Epithelial cell of esophagus (primary cell): ENCODE measurements around the gene NHSL2.

Experiments used
- DNase-seq: peaks from one replicate; pipeline ENCODE4 v3.0.0; 2010; ENCODE audit warnings: low read depth
- H3K4me3 ChIP-seq: 2 replicates; pipeline ENCODE4 v1.5.1; 2011; ENCODE audit warnings: mild to moderate bottlenecking, low read length, control low read depth
- TF ChIP-seq, protein P1 (sequence below): IDR thresholded peaks from 2 replicates; pipeline ENCODE4 v1.5.1; 2011; ENCODE audit warnings: low read depth, mild to moderate bottlenecking, low read length, control low read depth, inconsistent platforms; ENCODE audit not compliant: insufficient read depth; ENCODE audit errors: missing control alignments

NHSL2 gene

DNA sequence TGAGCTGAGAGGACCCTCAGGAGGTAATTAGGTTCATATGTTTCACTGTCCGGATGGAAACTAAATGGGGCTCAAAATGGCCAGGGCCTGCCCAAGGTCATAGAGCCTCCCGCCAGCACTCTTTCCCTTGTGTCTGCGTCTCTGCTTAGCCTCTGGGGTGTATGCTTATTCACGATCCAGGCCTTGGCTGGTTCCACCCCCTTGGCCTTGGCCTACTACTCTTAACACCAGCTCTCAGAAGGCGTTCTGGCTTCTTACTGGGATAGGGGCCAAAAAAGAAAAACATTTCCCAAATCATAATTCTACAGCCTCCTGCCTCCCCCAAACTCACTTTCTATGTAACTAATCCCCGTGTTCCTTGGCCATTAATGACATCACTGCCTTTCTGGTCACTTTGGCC is 152.3 kb downstream of the NHSL2 start:
- H3K4me3 ChIP-seq, result no peak overlapping the region
- TF ChIP-seq, protein P1, sequence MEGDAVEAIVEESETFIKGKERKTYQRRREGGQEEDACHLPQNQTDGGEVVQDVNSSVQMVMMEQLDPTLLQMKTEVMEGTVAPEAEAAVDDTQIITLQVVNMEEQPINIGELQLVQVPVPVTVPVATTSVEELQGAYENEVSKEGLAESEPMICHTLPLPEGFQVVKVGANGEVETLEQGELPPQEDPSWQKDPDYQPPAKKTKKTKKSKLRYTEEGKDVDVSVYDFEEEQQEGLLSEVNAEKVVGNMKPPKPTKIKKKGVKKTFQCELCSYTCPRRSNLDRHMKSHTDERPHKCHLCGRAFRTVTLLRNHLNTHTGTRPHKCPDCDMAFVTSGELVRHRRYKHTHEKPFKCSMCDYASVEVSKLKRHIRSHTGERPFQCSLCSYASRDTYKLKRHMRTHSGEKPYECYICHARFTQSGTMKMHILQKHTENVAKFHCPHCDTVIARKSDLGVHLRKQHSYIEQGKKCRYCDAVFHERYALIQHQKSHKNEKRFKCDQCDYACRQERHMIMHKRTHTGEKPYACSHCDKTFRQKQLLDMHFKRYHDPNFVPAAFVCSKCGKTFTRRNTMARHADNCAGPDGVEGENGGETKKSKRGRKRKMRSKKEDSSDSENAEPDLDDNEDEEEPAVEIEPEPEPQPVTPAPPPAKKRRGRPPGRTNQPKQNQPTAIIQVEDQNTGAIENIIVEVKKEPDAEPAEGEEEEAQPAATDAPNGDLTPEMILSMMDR, result no peak
- no peak for DNase-seq

DNA sequence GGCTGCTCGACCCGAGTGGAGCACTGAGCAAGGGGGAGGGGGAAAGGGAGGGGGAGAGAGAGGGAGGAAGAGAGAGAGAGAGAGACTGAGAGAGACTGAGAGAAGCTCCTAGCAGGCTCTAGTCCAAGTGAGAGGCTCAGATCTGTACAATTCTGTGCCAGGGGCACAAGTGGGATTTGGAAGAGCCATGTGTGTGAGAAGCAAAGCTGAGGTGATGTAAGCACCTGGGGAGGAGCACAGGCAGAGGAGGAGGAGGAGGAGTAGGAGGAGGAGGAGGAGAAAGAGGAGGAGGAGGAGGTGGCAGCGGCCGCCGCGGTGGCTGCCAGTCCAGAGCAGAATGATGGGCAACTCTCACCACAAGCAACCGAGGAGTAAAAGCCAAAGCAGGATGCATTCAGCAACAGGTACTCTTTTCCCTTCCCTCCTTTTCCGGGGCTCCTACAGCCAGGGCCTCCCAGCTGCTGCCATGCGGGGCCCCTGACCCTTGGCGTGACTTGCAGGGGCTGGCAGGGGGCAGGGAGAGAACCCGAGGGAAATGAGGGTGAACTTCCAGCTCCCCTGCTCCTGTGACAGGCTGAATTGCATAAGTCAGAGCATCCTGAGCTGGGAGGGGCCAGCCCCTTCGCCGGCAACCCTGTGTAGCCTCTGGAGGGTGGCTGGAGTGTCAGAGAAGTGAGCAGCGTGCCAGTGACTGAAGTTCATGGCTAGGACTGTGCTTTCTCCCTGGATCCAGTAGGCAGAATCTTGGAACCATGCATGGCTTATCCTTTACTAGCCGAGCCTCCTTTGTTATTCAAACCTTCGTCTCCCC is 158.9 kb downstream of the NHSL2 start:
- no peak overlapping the region for H3K4me3 ChIP-seq
- TF ChIP-seq, protein P1, result no peak
- DNase-seq, result no peak

DNA sequence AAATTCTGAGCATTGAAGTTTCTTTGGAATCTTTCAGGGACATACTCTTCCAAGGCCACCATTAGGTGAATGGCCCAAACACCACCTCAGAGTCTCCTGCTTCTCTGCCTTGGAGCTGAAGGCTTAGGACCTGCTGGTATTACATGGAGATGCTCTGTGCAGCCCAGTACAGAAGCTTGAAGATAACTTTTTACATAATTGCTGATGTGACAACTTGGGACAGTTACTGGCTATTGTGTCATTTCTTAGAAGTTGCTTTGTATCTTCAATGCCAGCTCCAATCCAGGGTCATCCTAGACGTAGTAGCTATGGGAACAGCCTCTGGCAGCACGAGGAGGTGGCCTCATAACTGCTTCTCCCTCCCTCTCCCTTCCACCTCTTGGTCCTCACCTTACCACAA is 160.6 kb downstream of the NHSL2 start:
- H3K4me3 ChIP-seq, result no peak overlapping the region
- TF ChIP-seq, protein P1, result no peak
- no peak for DNase-seq

DNA sequence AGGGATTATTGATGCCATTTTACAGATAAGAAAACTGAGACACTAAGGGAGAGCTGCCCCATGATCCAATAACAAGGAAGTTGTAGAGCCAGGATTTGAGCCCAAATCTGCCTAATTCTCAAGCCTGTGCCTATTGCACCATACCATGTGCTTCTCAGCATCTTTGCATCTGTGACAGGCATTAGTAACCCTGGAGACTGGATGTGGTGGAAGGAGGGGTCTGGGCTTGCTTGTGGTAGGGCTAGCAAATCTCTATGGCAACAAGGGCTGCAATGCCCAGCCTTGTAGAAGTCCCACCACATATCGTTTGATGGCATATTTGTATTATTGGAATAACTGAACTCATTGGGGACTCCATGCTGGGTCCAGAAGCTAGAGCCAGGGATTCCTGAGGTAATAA is 163.0 kb downstream of the NHSL2 start:
- DNase-seq, result no peak
- TF ChIP-seq, protein P1, result no peak
- no peak overlapping the region for H3K4me3 ChIP-seq

DNA sequence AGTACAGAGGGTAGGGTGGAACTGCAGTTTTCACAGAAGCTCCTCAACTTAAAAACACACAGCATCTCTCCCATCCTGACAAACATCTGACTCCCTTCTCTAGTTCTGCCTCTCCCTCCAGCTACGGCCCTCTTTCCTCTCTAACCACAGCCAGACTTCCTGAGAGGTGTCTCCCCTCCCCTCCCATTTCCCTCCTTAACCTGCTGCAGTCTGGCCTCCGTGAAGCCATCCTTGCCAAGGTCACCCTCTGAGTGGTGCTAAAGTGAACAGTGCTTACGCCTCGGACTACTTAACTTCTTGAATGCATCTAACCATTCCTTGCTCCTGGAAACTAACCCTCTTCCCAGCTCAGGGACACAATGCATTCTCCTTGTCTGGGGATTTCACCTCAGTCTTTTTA is 167.8 kb downstream of the NHSL2 start:
- no peak for DNase-seq
- TF ChIP-seq, protein P1, result no peak
- no peak overlapping the region for H3K4me3 ChIP-seq

DNA sequence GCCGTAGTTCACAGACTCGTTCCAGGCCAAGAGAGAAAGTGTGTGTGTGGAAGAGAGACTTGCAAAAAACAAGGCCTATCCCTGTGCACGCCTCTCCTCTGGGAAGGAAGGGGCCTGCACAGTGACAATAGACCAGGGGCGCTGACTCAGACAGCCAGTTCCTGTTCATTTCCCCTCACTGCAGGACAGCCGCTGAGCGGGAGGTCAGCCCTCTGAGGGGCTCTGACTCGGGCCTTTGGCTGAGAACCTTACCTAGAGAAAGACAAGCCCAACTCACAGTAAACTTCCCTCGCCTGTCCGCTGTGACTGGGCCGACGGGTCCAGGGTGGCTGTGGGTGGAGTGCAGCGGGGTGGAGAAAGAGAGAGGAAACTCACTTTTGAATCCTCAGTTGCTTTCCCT is 169.0 kb downstream of the NHSL2 start:
- H3K4me3 ChIP-seq, result no peak overlapping the region
- no peak for DNase-seq
- TF ChIP-seq, protein P1, result no peak

DNA sequence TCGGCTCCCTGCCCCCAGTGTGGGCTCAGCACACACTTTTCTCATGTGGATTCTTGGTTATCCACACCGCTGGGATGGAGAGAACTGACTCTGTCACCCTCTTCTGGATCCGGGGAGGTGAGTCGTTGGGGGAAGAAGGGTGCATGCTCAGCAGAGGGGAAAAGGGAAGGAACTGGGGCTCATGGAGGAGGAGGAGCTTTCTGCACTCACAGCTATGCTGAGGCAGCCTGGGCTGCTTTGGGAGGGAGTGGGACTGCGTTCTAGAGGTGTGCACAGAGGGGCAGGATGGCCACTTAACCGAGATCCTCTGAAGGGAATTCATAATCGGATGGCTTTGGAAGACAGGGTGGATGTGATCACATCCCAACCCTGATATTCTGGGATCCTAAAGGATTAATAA is 169.5 kb downstream of the NHSL2 start:
- TF ChIP-seq, protein P1, result no peak
- no peak overlapping the region for H3K4me3 ChIP-seq
- no peak for DNase-seq
